GM23338 (cell line): ENCODE results near the gene ARHGAP9.

Experiments used
- CREB1 ChIP-seq: fragments of 250-450 bp; sonication (Bioruptor Pico); IDR thresholded peaks from 2 replicates; pipeline ENCODE4 v1.5.0; 2020; ENCODE audit warnings: low read depth, mild to moderate bottlenecking, moderate library complexity
- CTCF ChIP-seq, 2 experiments: fragments of 200-600 bp in 1 of 2; sonication (generic) in 1 of 2; conservative IDR thresholded peaks; 2 replicates each; pipeline versions ENCODE4 v1.5.1 to v1.6.1; 2016 to 2017; ENCODE audit warnings: antibody characterized with exemption in 2 of 2, low read depth in 2 of 2, mild to moderate bottlenecking in 2 of 2, moderate library complexity in 1 of 2
- EZH2 ChIP-seq: fragments of 200-600 bp; sonication (generic); IDR thresholded peaks from one replicate; pipeline ENCODE4 v1.8.0; 2017; ENCODE audit warnings: antibody characterized with exemption, mild to moderate bottlenecking, low read depth; ENCODE audit not compliant: unreplicated experiment
- EZH2phosphoT487 ChIP-seq: fragments of 200-600 bp; sonication (generic); IDR thresholded peaks from one replicate; pipeline ENCODE4 v1.8.1; 2018; ENCODE audit warnings: antibody characterized with exemption; ENCODE audit not compliant: unreplicated experiment
- POLR2AphosphoS5 ChIP-seq: IDR thresholded peaks from 2 replicates; pipeline ENCODE4 v1.6.1; 2016; ENCODE audit warnings: antibody characterized with exemption, low read depth
- REST ChIP-seq: IDR thresholded peaks from one replicate; pipeline ENCODE4 v1.6.1; 2018; ENCODE audit warnings: antibody characterized with exemption; ENCODE audit not compliant: unreplicated experiment
- STAT1 ChIP-seq: IDR thresholded peaks from one replicate; pipeline ENCODE4 v1.6.1; 2016; ENCODE audit warnings: antibody characterized with exemption; ENCODE audit not compliant: unreplicated experiment
- ZNF462 ChIP-seq: fragments of 250-450 bp; sonication (Bioruptor Pico); IDR thresholded peaks from 2 replicates; pipeline ENCODE4 v1.5.0; 2020; ENCODE audit warnings: mild to moderate bottlenecking, moderate library complexity

DNA sequence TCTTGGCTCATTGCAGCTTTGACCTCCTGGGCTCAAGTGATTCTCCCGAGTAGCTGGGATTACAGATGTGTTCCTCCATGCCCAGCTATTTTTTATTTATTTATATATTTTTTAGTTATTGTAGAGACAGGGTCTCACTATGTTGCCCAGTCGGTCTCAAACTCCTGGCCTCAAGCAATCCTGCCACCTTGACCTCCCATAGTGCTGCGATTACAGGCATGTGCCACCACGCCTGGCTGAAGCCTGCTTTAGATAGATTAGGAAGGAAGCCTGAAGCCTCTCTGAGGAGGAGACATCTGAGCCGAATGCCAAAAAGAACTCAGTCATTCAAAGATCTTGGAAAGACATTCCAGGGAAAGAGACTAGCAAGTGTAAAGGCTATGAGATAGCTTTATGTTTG is 34.9 kb downstream of the ARHGAP9 start:
- TF ChIP-seq CTCF (conservative IDR thresholded peaks at IDR 0.05; ENCODE audit: low read depth in 2 of 2), result no peak
- no peak for TF ChIP-seq POLR2AphosphoS5
- no peak for TF ChIP-seq EZH2
- TF ChIP-seq EZH2phosphoT487, result no peak
- TF ChIP-seq REST, result no peak
- TF ChIP-seq ZNF462, result no peak
- no peak for TF ChIP-seq CREB1 (CRISPR knock-in tag)
- no peak for TF ChIP-seq STAT1
